ENCODE measurements around the gene COX6A1. TPM values are rescaled to one million over a fixed set of nuclear protein-coding genes. Genes with fewer than 3 reads are reported as not detected.
A peak's percentile ranks its signal among the peaks of the same experiment; 100 is the strongest.

COX6A1 gene
- total RNA-seq, 2 donors from 2014 or later: 887 to 1,081 TPM

GRCh38 chr12:120468821-120469449 is 31.0 kb downstream of the COX6A1 start:
- intact Hi-C loops (cut with DNase I): no loop called here
- Histone ChIP-seq H3K9me3 (no peaks in the 10 kb centered on the region), H3K36me3 (peaks cover 9% of the 10 kb centered on the region), H3K4me1 (peaks cover 3% of the 10 kb centered on the region), H3K4me3 (peak overlapping the region; percentile 70), H3K9ac (ENCODE audit: low read depth in 2 of 2, low read length in 2 of 2) (peak overlapping the region; percentile 83 to 97), H3K27me3 (no peaks in the 10 kb centered on the region), H3K27ac (peak overlapping the region; percentile 70)
- DNase-seq: peak; percentile 47
- TF ChIP-seq, protein P1, sequence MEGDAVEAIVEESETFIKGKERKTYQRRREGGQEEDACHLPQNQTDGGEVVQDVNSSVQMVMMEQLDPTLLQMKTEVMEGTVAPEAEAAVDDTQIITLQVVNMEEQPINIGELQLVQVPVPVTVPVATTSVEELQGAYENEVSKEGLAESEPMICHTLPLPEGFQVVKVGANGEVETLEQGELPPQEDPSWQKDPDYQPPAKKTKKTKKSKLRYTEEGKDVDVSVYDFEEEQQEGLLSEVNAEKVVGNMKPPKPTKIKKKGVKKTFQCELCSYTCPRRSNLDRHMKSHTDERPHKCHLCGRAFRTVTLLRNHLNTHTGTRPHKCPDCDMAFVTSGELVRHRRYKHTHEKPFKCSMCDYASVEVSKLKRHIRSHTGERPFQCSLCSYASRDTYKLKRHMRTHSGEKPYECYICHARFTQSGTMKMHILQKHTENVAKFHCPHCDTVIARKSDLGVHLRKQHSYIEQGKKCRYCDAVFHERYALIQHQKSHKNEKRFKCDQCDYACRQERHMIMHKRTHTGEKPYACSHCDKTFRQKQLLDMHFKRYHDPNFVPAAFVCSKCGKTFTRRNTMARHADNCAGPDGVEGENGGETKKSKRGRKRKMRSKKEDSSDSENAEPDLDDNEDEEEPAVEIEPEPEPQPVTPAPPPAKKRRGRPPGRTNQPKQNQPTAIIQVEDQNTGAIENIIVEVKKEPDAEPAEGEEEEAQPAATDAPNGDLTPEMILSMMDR (IDR thresholded peaks at IDR 0.05): no peak

DNA sequence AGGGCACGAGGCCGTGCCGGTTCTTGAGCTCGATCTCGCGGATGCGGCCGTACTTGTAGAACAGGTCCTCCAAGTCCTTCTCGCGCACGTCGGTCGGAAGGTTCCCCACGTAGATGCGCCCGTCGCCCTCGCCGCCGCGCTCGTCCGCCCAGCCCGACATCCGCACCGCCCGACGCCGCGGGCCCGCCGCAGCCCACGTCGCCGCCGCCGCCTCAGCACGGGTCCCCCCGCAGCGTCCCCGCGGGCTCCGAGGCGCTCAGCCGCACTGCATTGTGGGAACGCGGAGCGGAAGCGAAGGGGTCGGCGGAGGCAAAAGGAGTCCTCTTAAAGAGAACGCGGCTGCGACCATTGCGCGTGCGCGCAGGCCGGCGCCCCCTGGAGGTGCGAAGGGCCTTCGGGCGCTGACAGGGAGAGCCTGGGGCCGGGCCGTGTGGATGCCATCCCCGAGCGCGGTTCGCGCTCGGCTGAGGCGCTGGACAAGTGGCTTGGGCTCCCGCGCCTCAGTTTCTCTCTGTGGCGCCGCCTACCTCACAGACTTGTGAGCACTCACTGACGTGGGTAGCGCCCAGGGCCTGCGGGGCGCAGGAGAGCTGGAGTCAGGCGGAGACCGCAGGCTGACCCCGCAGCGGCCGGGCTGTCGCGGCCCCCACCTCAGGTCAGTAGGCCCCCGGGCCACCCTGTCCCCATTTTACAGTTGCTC is 31.7 kb downstream of the COX6A1 start, which contains the start of gene SRSF9:
SRSF9 (minus strand) TSS at position 299 of the 700 bp plus-strand sequence; CDS start at position 160, 139 bp downstream.
- TF ChIP-seq, protein P1 (IDR thresholded peaks at IDR 0.05): peak; percentile 80
- Histone ChIP-seq H3K36me3 (peaks cover 7% of the 10 kb centered on the region), H3K4me1 (peaks cover 3% of the 10 kb centered on the region), H3K27me3 (no peaks in the 10 kb centered on the region), H3K4me3 (peak within 1 kb of the TSS; percentile 70), H3K9me3 (no peaks in the 10 kb centered on the region), H3K27ac (peak within 1 kb of the TSS; percentile 70), H3K9ac (ENCODE audit: low read depth in 2 of 2, low read length in 2 of 2) (peak within 1 kb of the TSS; percentile 83 to 97)
- DNase-seq: peak; percentile 96
- intact Hi-C loops (cut with DNase I): no loop called here

- H3K9me3 ChIP-seq: no peaks in the 10 kb centered on the region
- peak overlapping the region; percentile 70 for H3K4me3 ChIP-seq
- peak overlapping the region; percentile 70 for H3K27ac ChIP-seq
- H3K27me3 ChIP-seq: no peaks in the 10 kb centered on the region
- peak overlapping the region; percentile 59 to 97 for H3K9ac ChIP-seq (ENCODE audit: low read depth in 2 of 2, low read length in 2 of 2)
- DNase-seq: peak; percentile 24
- intact Hi-C loops (cut with DNase I): no loop called here
- TF ChIP-seq, protein P1 (IDR thresholded peaks at IDR 0.05): no peak
- peaks cover 3% of the 10 kb centered on the region for H3K4me1 ChIP-seq
- peaks cover 1% of the 10 kb centered on the region for H3K36me3 ChIP-seq
Observed at GRCh38 chr12:120470150-120470784, 32.4 kb downstream of the COX6A1 start.

GRCh38 chr12:120472521-120472920 is 34.6 kb downstream of the COX6A1 start:
- Histone ChIP-seq H3K27me3 (no peaks in the 10 kb centered on the region), H3K4me3 (no peak overlapping the region), H3K4me1 (peaks cover 3% of the 10 kb centered on the region), H3K9ac (ENCODE audit: low read depth in 2 of 2, low read length in 2 of 2) (no peak overlapping the region), H3K36me3 (no peaks in the 10 kb centered on the region), H3K27ac (no peak overlapping the region), H3K9me3 (no peaks in the 10 kb centered on the region)
- intact Hi-C loops (cut with DNase I): no loop called here
- TF ChIP-seq, protein P1 (IDR thresholded peaks at IDR 0.05): no peak
- no peak for DNase-seq

- H3K27me3 ChIP-seq: no peaks in the 10 kb centered on the region
- no peaks in the 10 kb centered on the region for H3K9me3 ChIP-seq
- H3K9ac ChIP-seq (ENCODE audit: low read depth in 2 of 2, low read length in 2 of 2): no peak overlapping the region
- peaks cover 3% of the 10 kb centered on the region for H3K4me1 ChIP-seq
- no peaks in the 10 kb centered on the region for H3K36me3 ChIP-seq
- no peak overlapping the region for H3K27ac ChIP-seq
- H3K4me3 ChIP-seq: no peak overlapping the region
- no peak for DNase-seq
- intact Hi-C loops (cut with DNase I): no loop called here
- TF ChIP-seq, protein P1 (IDR thresholded peaks at IDR 0.05): no peak
Observed at GRCh38 chr12:120473807-120474615, 36.1 kb downstream of the COX6A1 start.

Measured in colonic mucosa (tissue), 4 donors.